HFFc6 (cell line): ENCODE measurements around the gene NLGN3. TPM values are rescaled to one million over a fixed set of nuclear protein-coding genes. Genes with fewer than 3 reads are reported as not detected.
A peak's percentile ranks its signal among the peaks of the same experiment; 100 is the strongest.

Experiments used
- DNase-seq: peaks from one replicate; pipeline ENCODE4 v3.0.0-alpha.2; 2018
- H3K27ac Mint-ChIP-seq: 2 replicates; pipeline ENCODE4 v1.8.0; 2020; ENCODE audit warnings: mild to moderate bottlenecking, mixed read lengths
- H3K27me3 Mint-ChIP-seq: 2 replicates; pipeline ENCODE4 v1.8.0; 2021; ENCODE audit warnings: mild to moderate bottlenecking, moderate library complexity, mixed read lengths; ENCODE audit not compliant: insufficient read depth
- H3K36me3 Mint-ChIP-seq: 2 replicates; pipeline ENCODE4 v1.8.0; 2021; ENCODE audit warnings: low read depth, mixed read lengths
- H3K4me1 Mint-ChIP-seq: 2 replicates; pipeline ENCODE4 v1.8.0; 2020; ENCODE audit warnings: low read depth, mixed read lengths
- H3K4me3 Mint-ChIP-seq: 2 replicates; pipeline ENCODE4 v1.8.0; 2020; ENCODE audit warnings: mild to moderate bottlenecking, moderate library complexity, mixed read lengths
- H3K9me3 Mint-ChIP-seq: 2 replicates; pipeline ENCODE4 v1.8.0; 2020; ENCODE audit warnings: mild to moderate bottlenecking, mixed read lengths
- CTCF ChIP-seq: fragments of 200-600 bp; sonication (generic); IDR thresholded peaks from 2 replicates; pipeline ENCODE4 v1.5.0; 2021; ENCODE audit warnings: antibody characterized with exemption, mild to moderate bottlenecking
- long read RNA-seq: library from polyadenylated mRNA; unstranded; transcript quantifications from one replicate; pipeline ENCODE4 v2.0.0, GENCODE V29; 2019
- total RNA-seq, 6 experiments: library from RNA; stranded (reverse); fragmentation: NEBNext Ultra II Directional; extraction: Animal tissue kit (Norgen Biotek cat#: 25700); gene quantifications; 2 replicates in 1 of 6; 3 replicates in 5 of 6; pipeline ENCODE4 v1.2.3, GENCODE V29; 2021

The NLGN3 gene
- total RNA-seq, result under 1 TPM; 0.14 to 0.48 (median 0.29) TPM
- long read RNA-seq, partial matches to known transcripts, result 0 of 1 reads
- long read RNA-seq, other reads (novel, unspliced or antisense), result 1 of 1 reads

- H3K27ac Mint-ChIP-seq, result no peak within 1 kb of the TSS; the same call in 1 of the 2 replicates
- 0 out of 2 replicates have a peak within 1 kb of the TSS, but pooled peaks have one; percentile 84 for H3K4me3 Mint-ChIP-seq
- peaks cover 19% of the 10 kb centered on the region for H3K4me1 Mint-ChIP-seq
- H3K36me3 Mint-ChIP-seq, result no peaks in the 10 kb centered on the region; the same call in 1 of the 2 replicates
- no peak for TF ChIP-seq CTCF
- no peaks in the 10 kb centered on the region for H3K9me3 Mint-ChIP-seq
- peaks cover 2% of the 10 kb centered on the region; the same call in 1 of the 2 replicates for H3K27me3 Mint-ChIP-seq
- no peak for DNase-seq
Measured at GRCh38 chrX:71144651-71145050, at the start of gene NLGN3. Gene NLGN3 (plus strand): TSS chrX:71144841. CDS start chrX:71147750, 2,909 bp downstream.

- Mint-ChIP-seq H3K4me3 (peak overlapping the region; percentile 98), H3K27me3 (no peaks in the 10 kb centered on the region; the same call in 1 of the 2 replicates), H3K9me3 (no peaks in the 10 kb centered on the region), H3K27ac (no peak overlapping the region), H3K36me3 (no peaks in the 10 kb centered on the region), H3K4me1 (peaks cover 7% of the 10 kb centered on the region; the same call in 1 of the 2 replicates)
- no peak for TF ChIP-seq CTCF
- no peak for DNase-seq
Measured at GRCh38 chrX:71095033-71095432, 49.6 kb upstream of the NLGN3 start.

GRCh38 chrX:71095555-71095980 is 49.1 kb upstream of the NLGN3 start, which contains the start of gene FOXO4:
Gene FOXO4 (plus strand): TSS chrX:71095851. CDS start chrX:71096529, 678 bp downstream.
- TF ChIP-seq CTCF, result no peak
- Mint-ChIP-seq H3K4me3 (peak within 1 kb of the TSS; percentile 98), H3K36me3 (no peaks in the 10 kb centered on the region), H3K27ac (peak within 1 kb of the TSS; percentile 75), H3K27me3 (no peaks in the 10 kb centered on the region; the same call in 1 of the 2 replicates), H3K4me1 (peaks cover 7% of the 10 kb centered on the region; the same call in 1 of the 2 replicates), H3K9me3 (no peaks in the 10 kb centered on the region)
- DNase-seq, result peak; percentile 71

- Mint-ChIP-seq H3K36me3 (no peaks in the 10 kb centered on the region), H3K27me3 (no peaks in the 10 kb centered on the region; the same call in 1 of the 2 replicates), H3K9me3 (no peaks in the 10 kb centered on the region), H3K4me1 (peaks cover 7% of the 10 kb centered on the region; the same call in 1 of the 2 replicates), H3K4me3 (peak overlapping the region; percentile 98), H3K27ac (peak overlapping the region; percentile 55)
- no peak for DNase-seq
- TF ChIP-seq CTCF, result no peak
Measured at GRCh38 chrX:71095981-71096759, 48.5 kb upstream of the NLGN3 start.

- Mint-ChIP-seq H3K4me1 (peaks cover 7% of the 10 kb centered on the region; the same call in 1 of the 2 replicates), H3K9me3 (no peaks in the 10 kb centered on the region), H3K27ac (no peak overlapping the region), H3K27me3 (no peaks in the 10 kb centered on the region; the same call in 1 of the 2 replicates), H3K4me3 (peak overlapping the region; percentile 98), H3K36me3 (no peaks in the 10 kb centered on the region)
- DNase-seq, result no peak
- TF ChIP-seq CTCF, result no peak
Measured at GRCh38 chrX:71096760-71097032, 47.9 kb upstream of the NLGN3 start.
